PC-3 (cell line): ENCODE measurements around the gene MPP1.

Experiments used
- EZH2 ChIP-seq: fragments of 300-600 bp; sonication (generic); IDR thresholded peaks from one replicate; pipeline ENCODE4 v1.6.1; 2017; ENCODE audit warnings: antibody characterized with exemption, mild to moderate bottlenecking, low read length; ENCODE audit not compliant: unreplicated experiment
- EZH2phosphoT487 ChIP-seq: fragments of 300-600 bp; sonication (generic); IDR thresholded peaks from 2 replicates; pipeline ENCODE4 v1.6.1; 2018; ENCODE audit warnings: mild to moderate bottlenecking, antibody characterized with exemption, low read length, borderline replicate concordance
- TF ChIP-seq, protein P1 (sequence below): fragments of 300-600 bp; sonication (generic); conservative IDR thresholded peaks from 2 replicates; pipeline ENCODE4 v1.5.1; 2017; ENCODE audit warnings: antibody characterized with exemption, low read depth, mild to moderate bottlenecking, low read length

DNA sequence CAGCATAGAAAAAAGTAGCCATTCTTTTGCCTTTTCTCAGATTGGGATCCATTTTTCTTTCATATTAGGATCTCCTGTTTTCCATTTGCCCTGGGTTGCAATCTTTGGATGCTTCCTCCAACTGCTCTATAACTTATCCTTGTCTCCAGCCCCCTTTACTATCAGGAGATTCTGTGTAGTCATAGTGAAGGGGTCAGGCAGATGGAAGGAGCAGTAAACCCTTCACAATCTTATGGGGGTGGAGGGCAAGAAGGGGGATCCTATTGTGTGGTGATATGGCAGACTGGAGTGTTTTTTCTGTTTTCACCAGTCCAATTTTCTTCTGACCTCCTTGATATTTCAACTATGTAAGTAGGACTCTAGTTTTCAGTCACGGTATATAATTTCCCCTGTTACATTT is 30.9 kb upstream of the MPP1 start:
- TF ChIP-seq, protein P1, sequence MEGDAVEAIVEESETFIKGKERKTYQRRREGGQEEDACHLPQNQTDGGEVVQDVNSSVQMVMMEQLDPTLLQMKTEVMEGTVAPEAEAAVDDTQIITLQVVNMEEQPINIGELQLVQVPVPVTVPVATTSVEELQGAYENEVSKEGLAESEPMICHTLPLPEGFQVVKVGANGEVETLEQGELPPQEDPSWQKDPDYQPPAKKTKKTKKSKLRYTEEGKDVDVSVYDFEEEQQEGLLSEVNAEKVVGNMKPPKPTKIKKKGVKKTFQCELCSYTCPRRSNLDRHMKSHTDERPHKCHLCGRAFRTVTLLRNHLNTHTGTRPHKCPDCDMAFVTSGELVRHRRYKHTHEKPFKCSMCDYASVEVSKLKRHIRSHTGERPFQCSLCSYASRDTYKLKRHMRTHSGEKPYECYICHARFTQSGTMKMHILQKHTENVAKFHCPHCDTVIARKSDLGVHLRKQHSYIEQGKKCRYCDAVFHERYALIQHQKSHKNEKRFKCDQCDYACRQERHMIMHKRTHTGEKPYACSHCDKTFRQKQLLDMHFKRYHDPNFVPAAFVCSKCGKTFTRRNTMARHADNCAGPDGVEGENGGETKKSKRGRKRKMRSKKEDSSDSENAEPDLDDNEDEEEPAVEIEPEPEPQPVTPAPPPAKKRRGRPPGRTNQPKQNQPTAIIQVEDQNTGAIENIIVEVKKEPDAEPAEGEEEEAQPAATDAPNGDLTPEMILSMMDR, result no peak
- TF ChIP-seq EZH2phosphoT487, result no peak
- no peak for TF ChIP-seq EZH2
